Large intestine (tissue), 3 donors: ENCODE data around the gene SNTG2. TPM values are rescaled to one million over a fixed set of nuclear protein-coding genes. Genes with fewer than 3 reads are reported as not detected.
A peak's percentile ranks its signal among the peaks of the same experiment; 100 is the strongest.

Experiments used
- DNase-seq, 2 donors: peaks; one replicate each; pipeline versions ENCODE4 v3.0.0 to v3.0.0-alpha.2; 2013
- H3K27ac ChIP-seq: one replicate; pipeline ENCODE4 v1.5.1; 2013; ENCODE audit warnings: low read length
- H3K27me3 ChIP-seq: 2 replicates; pipeline ENCODE4 v1.6.1; 2013; ENCODE audit warnings: low read length; ENCODE audit not compliant: control insufficient read depth, insufficient read depth
- H3K36me3 ChIP-seq: 2 replicates; pipeline ENCODE4 v1.6.1; 2013; ENCODE audit warnings: low read length; ENCODE audit not compliant: control insufficient read depth, insufficient read depth
- H3K4me1 ChIP-seq: one replicate; pipeline ENCODE4 v1.6.1; 2013; ENCODE audit warnings: low read length; ENCODE audit not compliant: control insufficient read depth, insufficient read depth
- H3K4me3 ChIP-seq: one replicate; pipeline ENCODE4 v1.5.1; 2013; ENCODE audit warnings: low read length
- H3K9me3 ChIP-seq: one replicate; pipeline ENCODE4 v1.6.1; 2013; ENCODE audit warnings: mild to moderate bottlenecking, low read depth, low read length, moderate library complexity; ENCODE audit not compliant: control insufficient read depth
- WGBS: methylation state at CpG from one replicate; pipeline ENCODE4 v1.1.5; 2013; ENCODE audit warnings: low lambda C conversion rate; ENCODE audit not compliant: insufficient coverage; 5-methylcytosine and 5-hydroxymethylcytosine counted together
- polyA plus RNA-seq: library from polyadenylated mRNA; unstranded; fragments of 120-200 nt; gene quantifications from one replicate; pipeline ENCODE4 v1.2.1, GENCODE V29; 2013

Gene SNTG2
- polyA plus RNA-seq, 1 donor = 0.48 TPM

DNA sequence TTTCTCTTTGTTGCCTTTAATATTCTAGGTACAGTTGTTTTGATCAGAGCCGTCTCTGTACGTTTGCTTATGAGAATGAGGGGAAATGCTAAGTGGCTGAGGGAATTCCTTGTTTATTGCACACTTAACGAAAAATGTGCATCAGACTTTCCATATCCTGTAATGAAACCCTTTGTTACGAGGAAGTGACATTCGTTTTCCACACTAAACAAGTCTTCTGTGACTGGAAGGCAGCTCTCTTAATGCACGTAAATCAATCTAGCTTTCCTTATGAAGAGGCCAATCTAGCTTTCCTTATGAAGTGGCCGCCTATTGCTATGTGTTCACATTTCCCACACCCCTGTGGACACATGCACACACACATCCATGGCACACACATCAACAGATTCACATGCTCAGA lies 186.2 kb downstream of the SNTG2 start:
- Histone ChIP-seq H3K27me3 (no peaks in the 10 kb centered on the region), H3K27ac (no peak overlapping the region), H3K4me3 (no peak overlapping the region), H3K4me1 (no peaks in the 10 kb centered on the region), H3K9me3 (peaks cover 4% of the 10 kb centered on the region), H3K36me3 (no peaks in the 10 kb centered on the region)
- peak in 1 of 2 donors; percentile 16 for DNase-seq
- 70% methylated on average over 4 of the region's 7 CpGs for WGBS

DNA sequence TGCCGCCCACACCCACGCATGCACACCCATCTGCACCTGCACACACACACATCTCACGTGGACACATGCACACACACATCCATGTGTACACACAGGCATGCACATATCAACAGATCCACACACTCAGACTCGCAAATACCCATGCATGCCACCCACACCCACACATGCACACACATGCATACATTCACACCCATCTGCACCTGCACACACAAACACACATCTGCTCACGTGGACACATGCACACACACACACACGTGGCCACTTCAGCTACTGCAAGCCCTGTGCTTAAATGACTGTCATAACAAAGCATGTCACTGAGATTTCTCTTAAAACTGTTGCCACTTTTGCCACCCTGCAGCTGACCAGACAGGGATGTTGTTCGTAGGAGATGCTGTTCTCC lies 186.6 kb downstream of the SNTG2 start:
- DNase-seq = no peak
- peaks cover 4% of the 10 kb centered on the region for H3K9me3 ChIP-seq
- no peaks in the 10 kb centered on the region for H3K27me3 ChIP-seq
- H3K4me3 ChIP-seq = no peak overlapping the region
- H3K27ac ChIP-seq = no peak overlapping the region
- H3K4me1 ChIP-seq = no peaks in the 10 kb centered on the region
- H3K36me3 ChIP-seq = no peaks in the 10 kb centered on the region
- no CpG with 5 or more reads among the region's 7 CpGs for WGBS

DNA sequence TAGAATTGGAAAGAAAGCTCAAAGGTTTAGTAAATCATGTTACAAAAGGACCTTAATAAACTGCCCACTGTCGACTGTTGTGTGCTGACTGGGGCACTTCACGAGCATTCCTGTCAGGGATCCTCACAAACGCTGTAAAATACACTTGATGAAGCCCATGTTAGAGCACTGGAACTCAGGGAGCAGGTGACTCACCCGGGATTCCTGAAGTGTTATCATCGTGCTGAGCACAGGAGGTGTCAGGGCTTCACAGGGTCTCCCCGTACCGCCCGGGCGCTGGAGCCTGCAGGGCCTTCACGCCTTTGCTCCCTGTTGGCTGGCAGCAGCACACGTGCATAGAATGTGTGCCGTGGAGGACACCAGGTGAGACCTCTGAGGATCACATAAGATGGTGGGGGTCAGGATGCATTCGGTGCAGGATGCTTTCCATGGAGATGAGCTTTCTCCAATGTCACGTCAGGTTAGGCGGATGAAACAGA lies 187.3 kb downstream of the SNTG2 start:
- H3K27ac ChIP-seq = no peak overlapping the region
- no peaks in the 10 kb centered on the region for H3K36me3 ChIP-seq
- H3K9me3 ChIP-seq = peaks cover 4% of the 10 kb centered on the region
- H3K27me3 ChIP-seq = no peaks in the 10 kb centered on the region
- no peak for DNase-seq
- no peak overlapping the region for H3K4me3 ChIP-seq
- WGBS = no CpG with 5 or more reads among the region's 15 CpGs
- H3K4me1 ChIP-seq = no peaks in the 10 kb centered on the region

DNA sequence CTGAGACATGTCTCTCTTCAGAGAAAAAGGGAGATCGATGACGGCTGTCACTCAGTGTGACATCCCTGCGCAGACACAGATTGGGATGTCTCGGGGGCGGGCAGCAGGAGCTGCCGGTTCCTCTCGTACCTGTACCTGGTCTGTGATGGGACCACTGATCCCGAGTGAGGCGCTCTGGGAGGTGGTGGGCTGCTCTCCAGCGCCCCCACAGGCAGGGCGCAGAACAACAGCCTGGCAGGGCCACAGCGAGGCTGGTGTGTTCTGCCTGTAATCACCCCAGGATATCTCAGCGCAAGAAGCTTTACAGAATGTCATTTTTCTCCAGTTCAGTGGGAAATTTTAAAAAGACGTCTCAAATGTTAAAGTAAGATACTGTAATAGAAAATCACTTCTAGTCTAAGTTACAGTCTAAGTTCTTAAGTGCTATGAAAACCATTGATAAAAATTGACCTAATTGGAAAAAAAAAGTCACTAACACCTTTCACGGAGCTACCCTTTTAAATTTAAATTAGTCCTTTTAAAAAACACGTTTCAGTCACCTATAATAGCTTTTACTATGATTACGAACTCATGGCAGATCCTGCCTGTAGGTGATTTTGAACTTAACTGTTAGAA lies 189.8 kb downstream of the SNTG2 start:
- H3K27ac ChIP-seq = no peak overlapping the region

DNA sequence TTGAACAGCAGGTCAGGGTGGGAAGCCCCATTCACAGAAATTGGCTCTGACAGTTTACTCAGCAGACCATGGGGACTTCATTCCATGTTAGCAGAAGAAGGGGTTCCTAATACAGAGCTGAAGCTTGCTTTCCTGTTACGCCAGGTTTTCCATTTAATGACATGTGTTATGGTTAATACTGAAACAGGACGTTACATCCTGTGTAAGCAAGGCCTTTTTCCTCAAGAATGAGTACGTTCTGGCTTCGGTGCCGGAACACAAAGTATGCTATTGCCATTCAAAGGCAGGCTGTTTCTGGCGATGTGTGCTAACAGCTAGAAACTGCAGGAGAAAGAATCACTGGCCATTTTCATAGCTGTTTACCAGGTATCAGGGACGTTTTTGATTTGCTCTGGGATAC lies 190.4 kb downstream of the SNTG2 start:
- no peaks in the 10 kb centered on the region for H3K36me3 ChIP-seq
- no peaks in the 10 kb centered on the region for H3K9me3 ChIP-seq
- WGBS = no CpG with 5 or more reads among the region's 7 CpGs
- no peak overlapping the region for H3K4me3 ChIP-seq
- H3K4me1 ChIP-seq = no peaks in the 10 kb centered on the region
- no peak overlapping the region for H3K27ac ChIP-seq
- no peaks in the 10 kb centered on the region for H3K27me3 ChIP-seq
- no peak for DNase-seq

More for the DNA sequence above, 189.8 kb downstream of the SNTG2 start:
- H3K4me3 ChIP-seq = no peak overlapping the region
- H3K4me1 ChIP-seq = no peaks in the 10 kb centered on the region
- no peaks in the 10 kb centered on the region for H3K36me3 ChIP-seq
- 36% methylated on average over 2 of the region's 17 CpGs for WGBS
- no peaks in the 10 kb centered on the region for H3K9me3 ChIP-seq
- peak in 1 of 2 donors; percentile 11 for DNase-seq
- no peaks in the 10 kb centered on the region for H3K27me3 ChIP-seq

DNA sequence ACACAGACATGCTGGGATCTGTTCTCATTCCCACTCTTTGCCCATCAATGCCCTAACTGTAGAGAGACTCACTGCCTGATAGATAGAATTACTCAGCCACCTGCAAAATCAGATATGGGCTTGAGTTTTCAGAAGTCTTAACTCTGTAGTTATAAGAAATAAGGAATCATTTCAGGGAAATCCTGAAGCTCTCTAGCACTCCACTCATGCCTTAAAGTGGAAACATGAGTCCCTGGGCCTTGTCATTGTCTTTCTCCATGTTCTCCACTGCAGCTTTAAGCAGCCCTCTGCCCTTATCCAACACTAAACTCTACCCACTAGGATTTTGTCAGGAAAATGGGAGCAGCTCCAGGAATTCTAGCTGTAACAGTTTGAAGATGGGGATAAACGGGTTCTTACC lies 192.5 kb downstream of the SNTG2 start:
- no peak overlapping the region for H3K4me3 ChIP-seq
- H3K27me3 ChIP-seq = no peaks in the 10 kb centered on the region
- no peak overlapping the region for H3K27ac ChIP-seq
- H3K36me3 ChIP-seq = no peaks in the 10 kb centered on the region
- H3K9me3 ChIP-seq = no peaks in the 10 kb centered on the region
- WGBS = no CpG with 5 or more reads among the region's 1 CpG
- DNase-seq = no peak
- H3K4me1 ChIP-seq = no peaks in the 10 kb centered on the region

DNA sequence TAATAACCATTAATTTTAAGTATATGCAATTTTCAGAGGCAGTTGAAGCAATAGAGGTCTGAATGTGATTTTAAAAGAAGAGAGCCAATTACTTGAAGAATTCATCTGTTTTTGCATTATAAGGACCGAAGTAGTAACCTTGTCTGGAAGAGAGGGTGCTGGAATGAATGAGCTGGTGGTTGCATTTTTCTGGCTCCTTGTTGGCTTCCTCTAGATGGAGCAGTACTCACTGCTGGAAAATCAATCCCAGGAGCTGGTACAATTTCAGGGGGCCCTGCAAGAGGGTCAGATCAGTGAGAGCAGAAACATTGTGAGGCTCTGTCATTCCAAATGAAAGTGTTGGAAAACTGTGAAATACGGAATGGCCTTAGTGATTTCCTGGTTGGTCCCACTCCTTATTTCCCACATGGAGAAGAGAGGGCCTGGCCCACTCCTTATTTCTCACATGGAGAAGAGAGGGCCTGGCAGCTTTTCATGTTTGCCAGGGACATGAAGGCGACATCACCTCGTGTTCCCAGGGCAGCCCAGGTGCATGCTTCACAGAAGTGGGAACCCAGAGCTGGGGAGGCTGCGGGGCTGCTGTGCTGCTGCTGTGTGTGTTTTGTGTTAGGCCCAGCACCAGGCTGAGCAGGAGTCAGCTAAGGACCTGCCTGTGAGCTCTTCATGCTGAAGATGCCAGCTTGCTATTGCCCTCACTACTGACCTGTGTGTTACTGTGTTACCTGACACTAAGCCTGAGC lies 197.4 kb downstream of the SNTG2 start:
- 100% methylated on average over 1 of the region's 5 CpGs for WGBS
- H3K4me1 ChIP-seq = no peaks in the 10 kb centered on the region
- H3K36me3 ChIP-seq = no peaks in the 10 kb centered on the region
- no peaks in the 10 kb centered on the region for H3K27me3 ChIP-seq
- H3K9me3 ChIP-seq = no peaks in the 10 kb centered on the region
- no peak for DNase-seq
- no peak overlapping the region for H3K4me3 ChIP-seq
- no peak overlapping the region for H3K27ac ChIP-seq

DNA sequence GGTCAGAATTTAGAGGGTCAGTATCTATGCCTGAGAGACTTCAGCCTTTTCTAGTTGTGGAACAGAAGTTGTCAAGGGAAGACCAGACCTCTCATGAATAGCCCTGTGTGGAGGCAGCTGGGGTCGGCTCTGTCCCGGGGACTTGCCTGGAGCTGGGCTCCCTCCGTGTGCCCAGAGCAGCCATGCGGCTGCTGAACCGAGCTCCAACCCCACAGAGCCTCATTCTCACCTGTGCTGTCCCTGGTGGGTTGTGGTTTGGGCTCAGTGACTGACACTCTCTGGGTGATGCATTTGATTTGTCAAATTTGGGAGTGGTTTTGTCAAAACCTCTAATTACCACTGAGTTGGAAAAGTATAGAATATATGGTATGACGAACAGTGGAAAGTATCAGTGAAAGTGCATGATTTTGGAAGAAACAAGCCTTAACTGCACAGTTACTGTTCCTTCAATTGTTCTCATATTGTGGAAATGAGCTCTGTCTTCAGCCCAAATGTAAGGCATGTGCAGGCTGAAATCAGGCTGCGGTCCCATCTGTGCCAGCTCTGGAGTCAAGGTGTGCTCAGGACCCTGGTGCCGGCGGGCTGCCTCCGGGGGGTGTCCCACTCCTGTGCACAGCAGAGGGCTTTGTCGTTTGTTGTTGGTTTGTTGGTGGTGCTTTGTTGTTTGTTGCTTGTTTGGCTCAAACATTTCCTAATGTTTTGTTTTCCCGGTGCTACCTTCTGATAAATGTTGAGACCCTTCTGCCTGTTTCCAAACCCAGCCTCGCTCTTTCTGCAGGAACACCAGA lies 200.3 kb downstream of the SNTG2 start:
- DNase-seq = no peak
- Histone ChIP-seq H3K4me3 (no peak overlapping the region), H3K4me1 (no peaks in the 10 kb centered on the region), H3K9me3 (no peaks in the 10 kb centered on the region), H3K27me3 (no peaks in the 10 kb centered on the region), H3K27ac (no peak overlapping the region), H3K36me3 (no peaks in the 10 kb centered on the region)
- WGBS = 80% methylated on average over 2 of the region's 13 CpGs

DNA sequence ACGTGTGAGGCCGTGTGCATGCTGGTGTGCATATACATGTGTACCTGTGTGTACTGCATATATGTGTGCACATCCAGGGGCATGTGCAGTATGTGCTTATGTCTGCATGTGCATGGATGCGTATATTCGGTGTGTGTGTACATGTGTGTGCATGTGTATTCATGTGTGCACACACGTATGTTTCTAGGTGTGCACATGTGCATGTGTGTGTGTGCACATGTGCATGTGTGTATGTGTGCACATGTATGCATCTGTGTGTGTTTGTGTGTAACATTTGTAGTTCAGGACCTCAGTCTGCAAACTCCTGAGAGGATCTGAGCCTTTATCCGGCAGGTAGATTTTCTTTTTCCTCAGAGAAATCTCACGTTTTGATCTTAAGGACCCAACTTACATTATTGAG lies 201.7 kb downstream of the SNTG2 start:
- 0% methylated on average over 1 of the region's 7 CpGs for WGBS
- Histone ChIP-seq H3K27ac (no peak overlapping the region), H3K36me3 (no peaks in the 10 kb centered on the region), H3K9me3 (no peaks in the 10 kb centered on the region), H3K4me1 (no peaks in the 10 kb centered on the region), H3K27me3 (no peaks in the 10 kb centered on the region), H3K4me3 (no peak overlapping the region)
- DNase-seq = no peak

DNA sequence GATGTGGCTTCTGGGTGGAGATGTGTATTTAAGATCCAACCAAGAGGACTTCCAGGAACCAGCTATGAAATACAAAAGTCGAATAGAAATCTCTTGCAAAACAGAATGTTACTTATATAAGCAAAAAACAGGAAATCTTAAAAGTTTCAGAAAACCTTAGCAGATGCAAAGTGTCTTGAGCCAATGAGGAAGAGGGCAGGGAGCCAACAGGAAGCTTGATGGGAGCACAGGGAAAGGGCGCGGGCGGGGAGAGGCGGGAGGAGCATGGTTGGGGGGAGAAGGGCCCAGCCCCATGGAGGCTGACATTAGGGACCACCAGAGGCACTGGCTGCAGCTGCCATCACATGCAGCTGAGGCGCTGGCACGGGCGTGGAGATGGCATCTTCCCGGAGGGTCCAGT lies 203.3 kb downstream of the SNTG2 start:
- Histone ChIP-seq H3K36me3 (no peaks in the 10 kb centered on the region), H3K4me1 (no peaks in the 10 kb centered on the region), H3K27me3 (no peaks in the 10 kb centered on the region), H3K9me3 (no peaks in the 10 kb centered on the region), H3K4me3 (no peak overlapping the region), H3K27ac (no peak overlapping the region)
- DNase-seq = no peak
- 90% methylated on average over 2 of the region's 9 CpGs for whole genome bisulfite sequencing
